ENCODE data around the gene CNTD1.

CNTD1 gene

GRCh38 chr17:42779936-42780850 lies 18.5 kb upstream of the CNTD1 start, which contains the start of gene WNK4:
Gene WNK4, plus strand, starts transcription at chr17:42780610. Its CDS starts 89 bp downstream, at chr17:42780699.
- peak in 1 of 2 experiments; percentile 35 for DNase-seq

GRCh38 chr17:42780851-42781638 lies 17.6 kb upstream of the CNTD1 start:
- no peak for DNase-seq

DNA sequence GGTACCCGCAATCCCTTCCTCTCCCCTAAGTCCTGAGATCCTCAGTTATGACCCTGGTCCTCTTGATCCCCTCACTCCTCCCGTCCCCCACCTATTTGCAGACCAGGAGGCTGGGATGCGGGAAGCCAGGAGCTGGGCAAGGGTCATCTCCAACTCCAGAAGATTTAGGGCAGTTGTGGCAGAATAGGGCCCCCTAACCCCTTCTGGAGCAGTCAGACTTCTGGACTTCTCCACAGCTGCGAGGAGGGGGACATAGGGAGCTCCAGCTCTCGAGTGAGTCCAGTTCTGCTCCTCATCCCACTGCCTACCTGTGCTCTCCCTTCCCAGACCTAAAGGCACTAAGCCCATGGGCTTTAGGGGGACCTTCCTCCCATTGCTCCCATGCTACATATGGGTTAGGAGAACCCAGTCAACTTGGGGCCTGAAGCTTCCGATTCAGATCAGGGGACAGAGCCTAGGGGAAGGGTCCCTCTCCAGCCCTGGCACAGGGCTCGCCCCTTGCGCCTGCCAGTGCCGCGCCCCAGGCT lies 17.0 kb upstream of the CNTD1 start:
- no peak for DNase-seq

- DNase-seq, result no peak
Measured at GRCh38 chr17:42782166-42783061, 16.2 kb upstream of the CNTD1 start.

DNA sequence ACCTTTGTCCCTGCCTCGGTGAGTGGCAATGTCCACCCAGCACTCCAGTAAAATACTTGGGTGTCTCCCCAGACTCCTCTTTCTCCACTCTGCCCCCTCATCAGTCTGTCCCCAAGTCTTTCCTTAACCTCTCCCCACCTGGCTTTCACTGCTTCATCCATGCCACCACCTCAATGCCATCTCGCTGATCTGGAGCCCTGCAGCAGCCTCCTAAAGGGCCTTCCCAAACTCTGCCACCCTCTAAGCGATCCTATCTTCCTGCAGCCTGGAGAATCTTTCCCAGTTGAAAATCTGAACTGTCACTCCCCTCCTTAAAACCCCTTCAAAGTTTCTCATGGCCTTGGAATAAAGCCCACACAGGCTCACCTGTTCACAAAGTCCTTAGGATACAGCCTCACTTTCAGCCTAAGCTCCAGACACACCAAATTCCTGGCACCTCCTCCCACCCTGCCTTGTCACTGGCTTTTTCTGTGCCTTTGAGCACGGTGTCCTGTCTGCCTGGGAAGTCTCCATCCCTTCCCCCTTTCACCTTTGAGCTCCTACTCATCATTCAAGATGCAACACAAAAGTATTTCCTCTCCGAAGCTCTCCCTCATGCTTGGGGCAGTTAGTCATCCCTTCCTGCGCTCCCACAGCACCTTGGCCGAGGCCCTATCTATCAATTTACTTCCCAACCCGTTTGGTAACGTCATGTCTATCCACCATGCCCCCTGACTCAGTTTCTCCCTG lies 15.4 kb upstream of the CNTD1 start:
- no peak for DNase-seq

- DNase-seq, result no peak
Measured at GRCh38 chr17:42783791-42784138, 14.9 kb upstream of the CNTD1 start.

DNA sequence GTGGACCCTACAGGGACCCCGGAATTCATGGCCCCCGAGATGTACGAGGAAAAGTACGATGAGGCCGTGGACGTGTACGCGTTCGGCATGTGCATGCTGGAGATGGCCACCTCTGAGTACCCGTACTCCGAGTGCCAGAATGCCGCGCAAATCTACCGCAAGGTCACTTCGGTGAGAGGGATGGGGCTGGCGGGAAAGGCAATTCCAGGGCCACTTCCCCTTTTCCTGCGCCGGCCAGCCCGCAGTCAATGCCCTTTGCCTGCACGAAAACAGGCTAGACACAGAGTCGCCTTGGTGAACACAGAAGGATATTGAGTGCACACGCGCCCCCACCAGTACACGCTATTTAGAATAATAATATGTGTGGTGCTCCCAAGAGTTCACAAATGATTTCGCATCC lies 14.3 kb upstream of the CNTD1 start:
- DNase-seq, result peak in 1 of 2 experiments; percentile 25

- DNase-seq, result no peak
Measured at GRCh38 chr17:42784811-42785592, 13.7 kb upstream of the CNTD1 start.

DNA sequence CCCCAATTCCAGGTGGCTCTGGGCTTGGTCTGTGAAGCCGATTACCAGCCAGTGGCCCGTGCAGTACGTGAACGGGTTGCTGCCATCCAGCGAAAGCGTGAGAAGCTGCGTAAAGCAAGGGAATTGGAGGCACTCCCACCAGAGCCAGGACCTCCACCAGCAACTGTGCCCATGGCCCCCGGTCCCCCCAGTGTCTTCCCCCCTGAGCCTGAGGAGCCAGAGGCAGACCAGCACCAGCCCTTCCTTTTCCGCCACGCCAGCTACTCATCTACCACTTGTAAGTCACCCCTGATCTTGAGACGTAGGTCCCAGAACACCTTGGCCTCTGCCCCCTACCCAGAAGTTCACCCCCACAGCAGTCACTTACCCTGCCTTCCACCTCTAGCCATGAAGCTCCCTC lies 11.4 kb upstream of the CNTD1 start:
- DNase-seq, result no peak

DNA sequence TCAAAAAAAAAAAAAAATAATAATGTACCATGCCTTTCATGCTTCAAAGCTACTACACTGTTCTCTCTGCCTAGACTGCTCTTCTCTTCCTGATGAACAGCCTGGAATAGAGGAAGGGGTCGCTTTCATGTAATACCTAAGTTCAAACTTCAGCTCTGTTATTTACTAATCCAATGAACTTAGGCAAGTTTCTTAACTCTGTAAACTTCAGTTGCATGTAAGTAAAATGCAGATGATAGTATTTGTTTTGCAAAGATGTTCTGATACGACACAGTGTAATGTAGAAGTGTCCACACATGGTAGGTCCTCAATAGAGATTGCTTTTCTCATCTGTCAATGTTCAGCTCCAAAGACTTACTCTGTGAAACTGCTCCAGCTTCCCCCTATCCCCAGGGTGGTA lies 6.7 kb upstream of the CNTD1 start:
- DNase-seq, result no peak

GRCh38 chr17:42792545-42792944 lies 6.1 kb upstream of the CNTD1 start:
- no peak for DNase-seq

DNA sequence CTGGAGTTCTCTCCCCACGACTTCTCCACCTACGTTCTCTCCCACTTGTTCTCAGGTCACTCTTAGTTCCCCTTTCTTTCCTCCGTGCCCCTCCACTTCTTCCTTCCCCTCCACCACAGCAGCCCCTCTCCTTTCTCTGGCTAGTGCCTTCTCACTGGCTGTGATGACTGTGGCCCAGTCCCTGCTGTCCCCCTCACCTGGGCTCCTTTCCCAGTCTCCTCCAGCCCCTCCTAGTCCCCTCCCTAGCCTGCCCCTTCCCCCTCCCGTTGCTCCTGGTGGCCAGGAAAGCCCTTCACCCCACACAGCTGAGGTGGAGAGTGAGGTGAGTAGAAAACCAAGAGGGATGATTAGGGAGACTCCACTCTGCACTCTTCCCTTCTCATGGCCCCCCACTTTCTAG lies 3.6 kb upstream of the CNTD1 start:
- no peak for DNase-seq

DNA sequence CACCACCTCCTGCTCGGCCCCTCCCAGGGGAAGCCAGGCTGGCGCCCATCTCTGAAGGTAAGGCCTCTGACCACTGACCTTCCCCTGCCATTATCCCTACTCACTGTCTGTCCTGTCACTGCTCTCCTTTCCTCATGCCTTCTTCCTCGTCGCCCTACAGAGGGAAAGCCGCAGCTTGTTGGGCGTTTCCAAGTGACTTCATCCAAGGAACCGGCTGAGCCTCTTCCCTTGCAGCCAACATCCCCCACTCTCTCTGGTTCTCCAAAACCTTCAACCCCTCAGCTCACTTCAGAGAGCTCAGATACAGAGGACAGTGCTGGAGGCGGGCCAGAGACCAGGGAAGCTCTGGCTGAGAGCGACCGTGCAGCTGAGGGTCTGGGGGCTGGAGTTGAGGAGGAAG lies 3.2 kb upstream of the CNTD1 start:
- no peak for DNase-seq

DNA sequence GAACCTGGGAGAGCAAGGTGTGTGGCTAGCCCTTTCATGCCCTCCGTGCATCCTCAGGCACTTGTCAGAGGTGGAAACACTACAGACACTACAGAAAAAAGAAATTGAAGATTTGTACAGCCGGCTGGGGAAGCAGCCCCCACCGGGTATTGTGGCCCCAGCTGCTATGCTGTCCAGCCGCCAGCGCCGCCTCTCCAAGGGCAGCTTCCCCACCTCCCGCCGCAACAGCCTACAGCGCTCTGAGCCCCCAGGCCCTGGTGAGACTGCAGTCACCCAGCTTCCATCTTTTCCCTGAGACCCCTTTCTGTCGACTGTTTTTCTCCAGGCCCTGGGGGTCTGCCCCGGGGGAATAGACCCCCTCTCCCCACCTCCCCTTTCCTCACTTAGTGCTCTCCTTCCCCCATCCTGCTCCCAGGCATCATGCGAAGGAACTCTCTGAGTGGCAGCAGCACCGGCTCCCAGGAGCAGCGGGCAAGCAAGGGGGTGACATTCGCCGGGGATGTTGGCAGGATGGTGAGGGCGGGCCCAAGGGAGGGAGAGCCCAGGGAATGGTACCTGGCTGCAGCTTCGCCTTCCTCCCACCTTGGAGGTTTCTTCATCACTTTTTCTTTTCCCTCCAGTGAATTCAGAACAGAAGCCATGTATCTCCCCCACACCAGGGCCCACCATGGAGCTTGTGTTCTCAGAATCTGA lies 2.4 kb upstream of the CNTD1 start:
- DNase-seq, result no peak

DNA sequence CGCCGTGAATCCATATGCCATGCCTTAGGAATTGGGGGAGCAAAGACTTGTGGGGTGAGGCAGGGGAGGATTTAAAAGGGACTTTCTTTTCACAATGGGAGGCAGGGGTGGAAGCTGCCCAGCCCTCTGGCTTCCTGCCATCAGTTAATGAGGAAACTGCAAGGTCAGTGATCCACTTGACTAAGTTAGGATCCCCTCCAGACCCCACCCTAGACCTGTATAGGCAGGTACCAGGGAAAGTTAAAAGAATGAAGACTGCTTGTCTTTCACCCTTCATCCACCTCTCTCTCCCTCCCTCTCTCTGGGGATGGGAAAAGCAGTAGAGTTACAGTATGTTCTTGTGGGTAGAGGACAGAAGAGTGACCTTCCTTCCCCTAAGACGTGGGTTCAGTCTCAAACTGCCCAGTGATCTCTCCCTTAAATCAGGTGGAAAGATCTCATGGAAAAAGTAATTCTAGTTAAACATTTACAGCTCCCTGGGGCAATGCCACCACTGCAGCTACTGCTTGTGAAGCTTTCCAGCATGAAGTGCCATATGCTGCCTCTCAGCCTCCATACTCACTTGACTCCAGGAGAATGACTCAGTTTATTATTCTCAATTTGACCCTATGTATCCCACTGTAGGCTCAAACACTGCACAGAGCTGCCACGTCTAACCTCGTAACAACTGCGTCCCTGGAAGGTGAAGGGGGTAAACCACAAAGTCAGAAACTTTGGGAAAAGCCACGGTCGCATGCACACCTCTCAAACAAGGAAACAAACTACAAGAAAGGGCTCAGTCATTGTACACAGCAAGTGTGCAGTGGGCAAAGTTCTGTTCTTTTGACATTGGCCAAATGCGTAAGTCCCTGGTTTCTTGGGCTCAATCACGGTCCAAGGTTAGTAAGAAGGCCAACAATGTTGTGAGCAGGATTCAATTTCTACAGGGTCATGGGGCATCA lies 1.3 kb upstream of the CNTD1 start:
- DNase-seq, result no peak

DNA sequence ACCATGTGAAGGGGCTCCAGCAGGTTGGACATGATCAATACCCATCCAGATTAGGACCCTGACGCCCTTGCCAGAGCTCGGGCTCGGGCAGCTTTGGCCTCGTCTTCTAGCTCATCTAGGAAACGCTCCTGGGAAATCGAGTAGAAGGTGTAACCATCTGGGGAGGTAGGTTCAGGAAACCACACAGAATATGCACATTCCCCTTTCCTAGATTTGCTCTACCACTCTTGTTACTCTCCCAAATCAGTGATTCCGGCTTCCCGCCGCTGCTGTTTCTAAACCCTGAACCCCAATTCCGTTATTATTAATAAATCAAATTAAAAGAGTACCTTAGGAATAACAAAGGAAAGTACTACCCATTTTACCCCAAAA lies 664 bp upstream of the CNTD1 start:
- no peak for DNase-seq

GRCh38 chr17:42803074-42803883 lies 4.6 kb downstream of the CNTD1 start:
- no peak for DNase-seq

DNA sequence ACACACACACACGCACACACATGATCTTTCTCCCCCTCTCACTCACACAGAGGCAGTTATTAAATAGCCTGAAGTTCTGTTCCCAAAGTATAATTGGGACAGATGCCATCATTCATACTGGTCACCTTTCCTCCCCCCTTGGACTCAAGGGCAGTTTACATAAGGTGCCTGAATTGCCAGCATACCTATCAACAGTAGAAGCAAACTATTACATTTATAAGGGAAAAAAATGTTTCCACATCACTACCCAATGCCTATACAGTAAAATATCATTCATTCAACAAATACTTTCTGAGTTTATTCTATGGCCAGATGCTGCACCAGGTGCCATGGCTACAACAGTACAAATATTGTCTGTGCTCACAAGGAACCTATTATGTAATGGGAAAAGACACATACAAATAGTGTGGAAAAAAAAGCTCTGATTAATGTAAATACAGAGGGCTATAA lies 6.3 kb downstream of the CNTD1 start:
- peak in 1 of 2 experiments; percentile 54 for DNase-seq
